Epithelial cell of esophagus (primary cell): ENCODE data around the gene APBB2.

Experiments used
- DNase-seq: peaks from one replicate; pipeline ENCODE4 v3.0.0; 2010; ENCODE audit warnings: low read depth
- H3K4me3 ChIP-seq: 2 replicates; pipeline ENCODE4 v1.5.1; 2011; ENCODE audit warnings: mild to moderate bottlenecking, low read length, control low read depth
- CTCF ChIP-seq: IDR thresholded peaks from 2 replicates; pipeline ENCODE4 v1.5.1; 2011; ENCODE audit warnings: low read depth, mild to moderate bottlenecking, low read length, control low read depth, inconsistent platforms; ENCODE audit not compliant: insufficient read depth; ENCODE audit errors: missing control alignments

The APBB2 gene

DNA sequence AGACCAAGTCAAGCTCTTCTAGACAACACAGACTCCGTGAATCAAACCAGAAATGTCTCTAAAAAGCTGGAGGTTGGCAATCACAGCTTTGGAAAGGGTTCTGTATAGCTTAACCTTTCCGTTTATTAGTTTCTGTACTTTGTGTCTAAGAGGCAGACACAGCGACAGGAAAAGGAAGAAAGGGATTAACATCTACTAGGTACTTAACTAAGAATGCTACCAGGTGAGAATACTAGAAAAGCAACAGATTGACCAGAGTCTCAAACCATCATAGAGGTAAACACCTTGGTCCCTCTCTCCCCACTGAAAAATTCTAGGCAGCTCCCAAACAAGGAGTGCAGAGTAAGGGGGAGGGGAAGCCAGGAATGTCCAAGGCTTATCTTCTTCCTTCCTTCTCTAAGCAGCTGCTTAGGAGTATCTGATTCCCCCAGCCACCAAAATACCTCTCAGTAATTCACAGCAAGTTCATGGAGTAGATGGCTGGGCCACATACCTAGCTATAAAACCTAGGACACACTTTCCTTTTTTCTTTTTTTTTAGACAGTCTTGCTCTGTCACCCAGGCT is 80.8 kb downstream of the APBB2 start:
- no peak for DNase-seq
- no peak overlapping the region for H3K4me3 ChIP-seq
- no peak for TF ChIP-seq CTCF

- peak; percentile 79 for DNase-seq
- no peak overlapping the region for H3K4me3 ChIP-seq
- TF ChIP-seq CTCF, result no peak
Observed at GRCh38 chr4:41132055-41132683, 82.2 kb downstream of the APBB2 start.

GRCh38 chr4:41129936-41130440 is 84.4 kb downstream of the APBB2 start:
- no peak overlapping the region for H3K4me3 ChIP-seq
- TF ChIP-seq CTCF, result no peak
- no peak for DNase-seq

DNA sequence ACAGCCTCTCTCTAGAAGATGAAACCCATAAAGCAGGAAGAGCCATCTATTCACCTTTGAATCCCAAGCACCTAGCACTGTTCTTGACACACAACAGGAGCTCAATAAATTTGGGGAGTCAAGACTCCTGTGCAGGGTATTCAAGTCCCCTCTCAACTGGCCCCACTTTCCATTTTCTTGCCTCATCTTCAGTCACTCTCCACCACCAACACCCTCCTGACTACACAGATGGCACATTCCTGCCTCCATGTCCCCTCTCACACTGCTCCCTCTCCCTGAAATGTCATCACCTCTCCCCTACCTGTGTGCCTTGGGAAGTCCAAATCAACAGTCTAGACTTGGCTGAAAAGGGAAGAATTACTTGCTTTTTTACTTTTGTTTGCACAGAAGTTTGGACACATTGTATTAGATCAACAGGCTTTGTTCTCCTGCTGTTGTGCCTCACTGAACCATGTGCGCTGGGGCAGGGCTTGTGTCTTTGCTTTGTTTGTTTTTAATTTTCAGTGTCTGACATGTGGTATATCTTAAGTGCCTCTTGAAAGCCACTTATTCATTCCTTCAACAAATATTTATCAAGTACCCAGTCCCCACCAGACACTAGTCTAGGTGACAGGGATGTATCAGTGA is 85.1 kb downstream of the APBB2 start:
- no peak for TF ChIP-seq CTCF
- DNase-seq, result no peak
- no peak overlapping the region for H3K4me3 ChIP-seq

GRCh38 chr4:41125558-41126311 is 88.6 kb downstream of the APBB2 start:
- H3K4me3 ChIP-seq, result no peak overlapping the region
- no peak for TF ChIP-seq CTCF
- no peak for DNase-seq

DNA sequence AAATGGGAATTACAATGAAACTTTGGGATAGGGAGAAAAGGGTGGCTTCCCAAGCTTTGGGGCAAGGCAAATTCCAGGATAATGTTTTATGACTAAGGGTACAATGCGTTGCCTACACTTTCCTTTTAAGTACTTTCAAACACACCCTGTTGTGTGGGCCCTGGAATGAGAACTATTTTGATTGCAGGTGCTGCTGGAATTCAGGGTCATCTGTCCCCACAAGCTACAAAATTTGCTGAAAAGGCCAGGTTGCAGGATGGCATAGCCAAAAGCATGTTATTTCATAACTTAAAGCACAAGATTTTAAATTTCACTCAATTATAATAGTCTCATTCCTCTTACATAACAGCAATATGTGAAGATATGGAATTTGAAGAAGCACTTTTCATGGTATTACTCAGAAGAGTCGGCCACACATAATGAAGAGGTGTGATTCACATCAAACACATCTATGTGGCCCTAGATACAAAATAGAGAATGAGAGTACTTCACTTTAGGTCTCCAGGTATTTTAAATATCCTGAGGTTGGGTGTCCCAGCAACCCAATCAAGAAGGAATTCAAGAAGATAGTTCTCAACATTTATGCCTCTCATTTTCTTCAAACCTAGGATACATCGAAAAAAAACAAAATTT is 89.3 kb downstream of the APBB2 start:
- H3K4me3 ChIP-seq, result no peak overlapping the region
- DNase-seq, result peak; percentile 75
- no peak for TF ChIP-seq CTCF
